K562 (cell line): Measurements from ENCODE around the gene MED15. TPM values are rescaled to one million over a fixed set of nuclear protein-coding genes. Genes with fewer than 3 reads are reported as not detected.

Source experiments
- BMI1 ChIP-seq: fragments of 150-350 bp; IDR thresholded peaks from 2 replicates; pipeline ENCODE4 v1.6.1; 2014; ENCODE audit warnings: low read length
- C11orf30 ChIP-seq: fragments of 450-650 bp; IDR thresholded peaks from 2 replicates; pipeline ENCODE4 v1.6.1; 2016; ENCODE audit warnings: low read depth, mild to moderate bottlenecking
- CEBPB ChIP-seq: fragments of 450-650 bp; IDR thresholded peaks from 2 replicates; pipeline ENCODE4 v1.6.1; 2016; ENCODE audit warnings: missing genetic modification characterization, missing compliant biosample characterization
- KDM5B ChIP-seq: fragments of 200-600 bp; sonication (generic); IDR thresholded peaks from 2 replicates; pipeline ENCODE4 v1.6.1; 2012; ENCODE audit warnings: low read depth, mild to moderate bottlenecking, moderate library complexity, low read length, control low read depth, inconsistent platforms; ENCODE audit not compliant: insufficient replicate concordance
- MITF ChIP-seq: IDR thresholded peaks from 2 replicates; pipeline ENCODE4 v1.6.1; 2014; ENCODE audit warnings: antibody characterized with exemption
- NFYB ChIP-seq: IDR thresholded peaks from 2 replicates; pipeline ENCODE4 v1.6.1; 2011; ENCODE audit warnings: mild to moderate bottlenecking, moderate library complexity; ENCODE audit not compliant: insufficient read length; ENCODE audit errors: extremely low read depth
- PKNOX1 ChIP-seq: fragments of 450-650 bp; IDR thresholded peaks from 2 replicates; pipeline ENCODE4 v1.6.1; 2016
- POLR2B ChIP-seq: fragments of 450-650 bp; IDR thresholded peaks from 2 replicates; pipeline ENCODE4 v1.6.1; 2018; ENCODE audit warnings: low read depth; ENCODE audit not compliant: partially characterized antibody
- SP1 ChIP-seq: sonication (generic); formaldehyde crosslinking; IDR thresholded peaks from 2 replicates; pipeline ENCODE4 v1.8.1; 2022; ENCODE audit warnings: mild to moderate bottlenecking, missing genetic modification reagents
- TFAM ChIP-seq: fragments of 250-450 bp; sonication (Bioruptor Pico); conservative IDR thresholded peaks from 2 replicates; pipeline ENCODE4 v1.5.0; 2021; ENCODE audit warnings: mild to moderate bottlenecking, moderate library complexity
- TFAP4 ChIP-seq: sonication (generic); formaldehyde crosslinking; IDR thresholded peaks from 2 replicates; pipeline ENCODE4 v1.8.0; 2022; ENCODE audit warnings: missing genetic modification reagents, mild to moderate bottlenecking, moderate library complexity, borderline replicate concordance
- TOE1 ChIP-seq, 2 experiments: fragments of 450-650 bp in 1 of 2; sonication (generic) in 1 of 2; formaldehyde crosslinking in 1 of 2; IDR thresholded peaks; 2 replicates each; pipeline versions ENCODE4 v1.7.1 to v1.8.0; 2016 to 2022; ENCODE audit warnings: borderline replicate concordance in 2 of 2, mild to moderate bottlenecking in 2 of 2, antibody characterized with exemption in 1 of 2, inconsistent platforms in 1 of 2, low read depth in 1 of 2, missing genetic modification reagents in 1 of 2, moderate library complexity in 1 of 2
- YY1 ChIP-seq, 3 experiments: IDR thresholded peaks; 2 replicates each; pipeline ENCODE4 v1.6.1; 2011; ENCODE audit warnings: low read length in 2 of 3, mild to moderate bottlenecking in 2 of 3, moderate library complexity in 2 of 3, borderline replicate concordance in 1 of 3, control low read depth in 1 of 3, low read depth in 1 of 3; ENCODE audit not compliant: insufficient read depth in 3 of 3, insufficient replicate concordance in 2 of 3, control insufficient read depth in 1 of 3, insufficient read length in 1 of 3; ENCODE audit errors: extremely low read depth in 1 of 3
- ZBTB34 ChIP-seq: fragments of 250-450 bp; sonication (Bioruptor Pico); IDR thresholded peaks from 2 replicates; pipeline ENCODE4 v1.8.0; 2021; ENCODE audit warnings: mild to moderate bottlenecking, moderate library complexity
- ZBTB9 ChIP-seq: fragments of 450-650 bp; formaldehyde crosslinking; IDR thresholded peaks from 2 replicates; pipeline ENCODE4 v1.4.0; 2020; ENCODE audit warnings: mild to moderate bottlenecking, moderate library complexity
- ZNF12 ChIP-seq: sonication (generic); formaldehyde crosslinking; IDR thresholded peaks from 2 replicates; pipeline ENCODE4 v1.4.0; 2020; ENCODE audit warnings: mild to moderate bottlenecking, missing genetic modification reagents
- ZNF133 ChIP-seq: fragments of 250-450 bp; sonication (Bioruptor Pico); IDR thresholded peaks from 2 replicates; pipeline ENCODE4 v1.4.0; 2020; ENCODE audit warnings: mild to moderate bottlenecking
- ZNF282 ChIP-seq: sonication (generic); formaldehyde crosslinking; IDR thresholded peaks from 2 replicates; pipeline ENCODE4 v1.8.1; 2023; ENCODE audit warnings: missing genetic modification reagents
- ZNF551 ChIP-seq: fragments of 250-450 bp; sonication (Bioruptor Pico); IDR thresholded peaks from 2 replicates; pipeline ENCODE4 v1.5.0; 2021; ENCODE audit warnings: mild to moderate bottlenecking, moderate library complexity
- ZNF740 ChIP-seq, 3 experiments: fragments of 200-800 bp in 1 of 3; sonication (Bioruptor generic) in 1 of 3; sonication (generic) in 1 of 3; formaldehyde crosslinking in 1 of 3; IDR thresholded peaks; 2 replicates each; pipeline versions ENCODE4 v1.6.1 to v1.8.0; 2016 to 2022; ENCODE audit warnings: mild to moderate bottlenecking in 2 of 3, missing compliant biosample characterization in 2 of 3, missing genetic modification characterization in 2 of 3, missing genetic modification reagents in 1 of 3
- polyA plus RNA-seq, 8 experiments: library from polyadenylated mRNA; depleted of rRNA in 4 of 8; stranded (reverse) in 5 of 8; unstranded in 3 of 8; fragments of >200 nt; fragmentation: Nextera tagmentation in 2 of 8; fragmentation: Illumina TruSeq in 1 of 8; extraction: Ambion mirVana in 2 of 8; extraction: Trizol in 1 of 8; gene quantifications; 2 replicates each; pipeline versions ENCODE4 v1.2.1 to v1.2.3, GENCODE V29; 2011 to 2014; ENCODE audit warnings: inconsistent platforms in 1 of 8, missing spikeins in 1 of 8
- total RNA-seq, 7 experiments: library from RNA; depleted of rRNA in 6 of 7; stranded (reverse); fragments of >200 nt in 6 of 7; fragmentation: Illumina TruSeq in 2 of 7; extraction: Trizol in 2 of 7; gene quantifications; 2 replicates each; pipeline versions ENCODE4 v1.2.1 to v1.2.3, GENCODE V29; 2011 to 2021; ENCODE audit warnings: low replicate concordance in 1 of 7

Gene MED15
- total and polyA plus RNA-seq, 9 of the 15 experiments (the other 6 are each of a cell fraction or from before 2014, with no cell fraction given): 4.0 to 271 (median 60.1) TPM

- no peak for TF ChIP-seq YY1 (IDR thresholded peaks at IDR 0.05; ENCODE audit: borderline replicate concordance in 1 of 3, control insufficient read depth in 1 of 3, extremely low read depth in 1 of 3, insufficient read depth in 3 of 3, insufficient read length in 1 of 3, insufficient replicate concordance in 2 of 3, low read depth in 1 of 3, low read length in 2 of 3)
- no peak for TF ChIP-seq KDM5B
- TF ChIP-seq CEBPB (tag): no peak
- no peak for TF ChIP-seq ZNF12
- TF ChIP-seq MITF: no peak
- no peak for TF ChIP-seq ZNF740 (CRISPR knock-in tag; IDR thresholded peaks at IDR 0.05)
- no peak for TF ChIP-seq ZNF740 (tag; IDR thresholded peaks at IDR 0.05)
- TF ChIP-seq ZBTB9 (CRISPR knock-in tag): no peak
- TF ChIP-seq ZNF551 (CRISPR knock-in tag): no peak
- no peak for TF ChIP-seq TFAM (CRISPR knock-in tag)
- TF ChIP-seq POLR2B: no peak
- TF ChIP-seq ZBTB34 (CRISPR knock-in tag): no peak
- TF ChIP-seq TOE1 (IDR thresholded peaks at IDR 0.05; ENCODE audit: borderline replicate concordance): no peak
- TF ChIP-seq TOE1 (CRISPR knock-in tag; IDR thresholded peaks at IDR 0.05; ENCODE audit: borderline replicate concordance, low read depth): no peak
- no peak for TF ChIP-seq C11orf30
- no peak for TF ChIP-seq NFYB
- TF ChIP-seq PKNOX1: no peak
- TF ChIP-seq ZNF133 (CRISPR knock-in tag): no peak
- 0 out of 2 replicates have a peak, but pooled peaks have one; percentile 18 for TF ChIP-seq TFAP4 (CRISPR knock-in tag)
- TF ChIP-seq SP1 (CRISPR knock-in tag): 0 out of 2 replicates have a peak, but pooled peaks have one; percentile 34
- TF ChIP-seq BMI1: no peak
- TF ChIP-seq ZNF282: no peak
Measured at GRCh38 chr22:20577549-20577975, 70.2 kb downstream of the MED15 start (continued).
